OCI-LY3 (cell line): Measurements from ENCODE around the gene BCKDK.

Experiments
- H2AFZ ChIP-seq: fragments of 200-600, 300-600 bp; shearing (Covaris generic); 2 replicates; pipeline ENCODE4 v1.6.0; 2014; ENCODE audit warnings: antibody characterized with exemption, low read depth, low read length
- H3K27ac ChIP-seq: fragments of 200-600, 300-600 bp; sonication (generic); 2 replicates; pipeline ENCODE4 v1.5.1; 2014; ENCODE audit warnings: mild to moderate bottlenecking, low read length, moderate library complexity, mixed read lengths
- H3K27me3 ChIP-seq: fragments of 200-600, 300-600 bp; sonication (generic); 2 replicates; pipeline ENCODE4 v1.6.1; 2014; ENCODE audit warnings: low read depth, low read length, mixed read lengths
- H3K36me3 ChIP-seq: fragments of 200-600, 300-600 bp; sonication (generic); replicated peaks from 2 replicates; pipeline ENCODE3; 2014; ENCODE audit warnings: low read depth, low read length, mixed read lengths
- H3K4me1 ChIP-seq: fragments of 300-600, 200-600 bp; sonication (generic); 2 replicates; pipeline ENCODE4 v1.6.1; 2014; ENCODE audit warnings: low read length, mixed read lengths
- H3K4me2 ChIP-seq: fragments of 200-600, 300-600 bp; sonication (generic); 2 replicates; pipeline ENCODE4 v1.6.1; 2014; ENCODE audit warnings: low read length, mixed read lengths
- H3K4me3 ChIP-seq: fragments of 300-600, 200-600 bp; sonication (generic); 2 replicates; pipeline ENCODE4 v1.5.1; 2014; ENCODE audit warnings: antibody characterized with exemption, mild to moderate bottlenecking, low read length, moderate library complexity
- H3K79me2 ChIP-seq: fragments of 300-600, 200-600 bp; shearing (Covaris generic); 2 replicates; pipeline ENCODE4 v1.6.1; 2014; ENCODE audit warnings: mild to moderate bottlenecking, low read length, mixed read lengths
- H3K9ac ChIP-seq: fragments of 300-600, 200-600 bp; shearing (Covaris generic); 2 replicates; pipeline ENCODE4 v1.6.0; 2014; ENCODE audit warnings: mild to moderate bottlenecking, low read length, moderate library complexity
- H3K9me3 ChIP-seq: fragments of 200-600, 300-600 bp; shearing (Covaris generic); 2 replicates; pipeline ENCODE4 v1.6.1; 2014; ENCODE audit warnings: low read length, mixed read lengths; ENCODE audit not compliant: insufficient read depth
- H4K20me1 ChIP-seq: fragments of 200-600, 300-600 bp; sonication (generic); 2 replicates; pipeline ENCODE4 v1.6.1; 2016; ENCODE audit warnings: low read length, mixed read lengths; ENCODE audit not compliant: insufficient read depth
- CTCF ChIP-seq: fragments of 200-600, 300-600 bp; sonication (generic); IDR thresholded peaks from 2 replicates; pipeline ENCODE4 v1.5.1; 2014; ENCODE audit warnings: antibody characterized with exemption, low read length, low read depth
- EZH2phosphoT487 ChIP-seq: fragments of 200-600 bp; shearing (Covaris generic); IDR thresholded peaks from 2 replicates; pipeline ENCODE4 v1.6.1; 2018; ENCODE audit warnings: antibody characterized with exemption, mixed run types, low read depth

BCKDK gene

DNA sequence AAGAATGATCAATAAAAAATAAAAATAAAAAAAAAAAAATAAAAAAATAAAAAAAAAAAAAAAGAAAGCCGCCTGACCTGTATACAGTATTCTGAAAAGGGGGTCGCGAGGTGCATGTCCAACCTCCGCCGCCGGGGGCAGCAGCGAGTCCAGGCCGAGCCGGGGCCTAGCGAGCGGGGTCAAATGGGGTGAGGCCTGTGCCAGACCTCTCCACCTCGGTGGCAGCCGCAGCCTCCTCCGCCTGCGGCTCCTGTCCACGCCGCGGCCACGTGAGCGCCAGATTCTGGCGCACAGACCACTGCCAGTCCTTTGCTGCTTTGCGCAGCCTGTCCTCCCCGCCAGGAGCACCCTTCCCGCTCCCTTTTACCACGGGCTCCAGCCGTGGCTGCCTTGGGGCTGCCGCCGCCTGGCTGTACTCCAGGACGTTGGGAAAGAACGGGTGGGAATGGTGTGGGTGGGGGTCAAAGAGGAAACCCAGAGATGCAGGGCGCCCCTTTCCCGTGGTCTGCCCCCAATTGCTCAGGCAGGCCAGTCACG, 2.4 kb upstream of the BCKDK start:
- no peak overlapping the region for H3K9ac ChIP-seq
- H3K4me1 ChIP-seq: peaks cover 13% of the 10 kb centered on the region
- H3K9me3 ChIP-seq: no peaks in the 10 kb centered on the region
- peaks cover 12% of the 10 kb centered on the region for H3K36me3 ChIP-seq
- H3K27ac ChIP-seq: no peak overlapping the region
- H2AFZ ChIP-seq: no peak overlapping the region
- H3K79me2 ChIP-seq: peaks cover 10% of the 10 kb centered on the region; the same call in 1 of the 2 replicates
- TF ChIP-seq EZH2phosphoT487 (no peak), CTCF (peak; percentile 33)
- H3K4me2 ChIP-seq: no peak overlapping the region
- H3K4me3 ChIP-seq: no peak overlapping the region
- H3K27me3 ChIP-seq: no peaks in the 10 kb centered on the region
- no peaks in the 10 kb centered on the region for H4K20me1 ChIP-seq

DNA sequence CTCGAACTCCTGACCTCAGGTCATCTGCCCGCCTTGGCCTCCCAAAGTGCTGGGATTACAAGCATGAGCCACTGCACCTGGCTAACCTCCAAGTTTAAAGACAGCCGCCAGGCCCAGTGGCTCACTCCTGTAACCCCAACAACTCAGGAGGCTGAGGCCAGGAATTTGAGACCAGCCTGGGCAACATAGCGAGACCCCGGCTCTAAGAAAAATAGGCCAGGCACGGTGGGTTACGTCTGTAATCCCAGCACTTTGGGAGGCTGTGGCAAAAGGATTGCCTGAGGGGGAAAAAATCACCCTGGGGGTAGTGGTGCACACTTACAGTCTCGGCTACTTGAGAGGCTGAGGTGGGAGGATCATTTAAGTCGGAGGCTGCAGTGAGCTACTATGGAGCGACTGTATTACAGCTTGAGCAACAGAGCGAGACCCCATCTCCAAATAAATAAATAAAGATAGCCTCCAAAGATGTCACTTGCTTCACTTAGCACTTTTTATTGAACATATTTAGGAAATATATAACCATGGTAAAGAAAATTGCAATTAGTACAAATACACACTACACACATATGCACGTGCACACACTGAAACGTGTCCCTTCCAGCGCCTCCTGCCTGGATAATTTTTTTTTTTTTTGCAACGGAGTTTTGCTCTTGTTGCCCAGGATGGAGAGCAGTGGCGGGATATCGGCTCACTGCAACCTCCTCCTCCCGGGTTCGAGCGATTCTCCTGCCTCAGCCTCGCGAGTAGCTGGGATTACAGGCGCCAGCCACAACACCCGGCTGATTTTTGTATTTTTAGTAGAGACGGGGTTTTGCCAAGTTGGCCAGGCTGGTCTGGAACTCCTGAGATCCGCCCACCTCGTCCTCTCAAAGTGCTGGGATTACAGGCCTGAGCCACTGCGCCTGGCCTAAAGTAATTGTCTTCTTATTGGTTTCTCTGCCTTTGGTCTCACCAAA, 1.4 kb upstream of the BCKDK start:
- H3K4me1 ChIP-seq: peaks cover 13% of the 10 kb centered on the region
- H3K36me3 ChIP-seq: peaks cover 20% of the 10 kb centered on the region
- no peaks in the 10 kb centered on the region for H3K9me3 ChIP-seq
- H3K27me3 ChIP-seq: no peaks in the 10 kb centered on the region
- H2AFZ ChIP-seq: no peak overlapping the region
- H4K20me1 ChIP-seq: no peaks in the 10 kb centered on the region
- H3K9ac ChIP-seq: peak overlapping the region; percentile 79; the same call in 1 of the 2 replicates
- no peak overlapping the region for H3K27ac ChIP-seq
- H3K79me2 ChIP-seq: peaks cover 10% of the 10 kb centered on the region; the same call in 1 of the 2 replicates
- peak overlapping the region; percentile 99 for H3K4me2 ChIP-seq
- H3K4me3 ChIP-seq: peak overlapping the region; percentile 79
- TF ChIP-seq CTCF: no peak
- TF ChIP-seq EZH2phosphoT487: no peak

DNA sequence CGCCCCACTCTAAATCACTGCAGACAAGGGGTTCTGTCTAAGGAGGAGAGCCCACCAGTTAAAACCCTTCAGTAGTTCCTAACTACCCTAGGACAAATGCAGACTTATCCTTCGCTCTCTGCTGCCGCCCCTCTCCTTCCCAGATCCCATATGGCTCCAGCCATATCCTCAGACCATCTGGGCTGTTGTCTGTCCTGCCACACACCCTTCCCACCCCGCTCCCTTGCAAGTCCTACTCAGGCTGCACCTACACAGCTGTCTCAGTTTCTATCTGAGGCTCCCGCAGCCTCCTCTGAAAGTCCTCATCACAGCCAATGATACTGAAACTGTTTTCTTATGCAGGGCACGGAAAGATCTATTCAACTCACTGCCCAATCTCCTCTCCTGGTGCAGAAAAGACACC, 720 bp upstream of the BCKDK start:
- TF ChIP-seq CTCF (no peak), EZH2phosphoT487 (no peak)
- Histone ChIP-seq H4K20me1 (no peaks in the 10 kb centered on the region), H3K27ac (peak overlapping the region; percentile 39; the same call in 1 of the 2 replicates), H3K9me3 (no peaks in the 10 kb centered on the region), H2AFZ (peak overlapping the region; percentile 99), H3K9ac (peak overlapping the region; percentile 79), H3K4me2 (peak overlapping the region; percentile 99), H3K27me3 (no peaks in the 10 kb centered on the region), H3K4me1 (peaks cover 13% of the 10 kb centered on the region), H3K36me3 (peaks cover 26% of the 10 kb centered on the region), H3K4me3 (peak overlapping the region; percentile 79), H3K79me2 (peaks cover 10% of the 10 kb centered on the region; the same call in 1 of the 2 replicates)

DNA sequence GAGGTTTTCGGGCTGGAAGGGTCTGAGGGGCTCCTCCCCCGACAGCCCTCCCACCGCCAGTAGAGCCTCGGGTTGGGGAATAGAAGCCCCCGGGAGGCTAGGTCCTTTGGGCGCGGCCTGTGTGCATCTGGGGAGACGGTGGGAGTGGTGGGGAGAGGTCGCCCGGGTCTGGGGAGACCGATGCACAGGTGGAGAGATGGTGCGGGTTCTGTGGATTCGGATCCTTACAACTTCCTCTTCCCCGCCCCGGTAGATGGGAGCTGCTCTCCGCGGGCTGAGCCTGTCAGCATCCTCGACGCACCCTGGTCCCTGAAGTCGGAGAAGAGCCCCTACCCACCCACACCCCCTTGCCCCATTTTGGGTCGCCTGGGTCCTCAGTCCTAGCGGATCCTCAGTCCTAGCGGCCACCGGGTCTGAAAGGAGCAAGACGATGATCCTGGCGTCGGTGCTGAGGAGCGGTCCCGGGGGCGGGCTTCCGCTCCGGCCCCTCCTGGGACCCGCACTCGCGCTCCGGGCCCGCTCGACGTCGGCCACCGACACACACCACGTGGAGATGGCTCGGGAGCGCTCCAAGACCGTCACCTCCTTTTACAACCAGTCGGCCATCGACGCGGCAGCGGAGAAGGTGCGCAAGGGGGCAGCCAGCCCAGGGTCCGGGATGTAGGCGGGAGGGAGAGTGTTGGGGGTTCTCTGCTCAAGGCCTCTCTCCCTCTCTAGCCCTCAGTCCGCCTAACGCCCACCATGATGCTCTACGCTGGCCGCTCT, 790 bp downstream of the BCKDK start:
- Histone ChIP-seq H3K27me3 (no peaks in the 10 kb centered on the region), H3K9ac (peak overlapping the region; percentile 79), H3K36me3 (peaks cover 32% of the 10 kb centered on the region), H4K20me1 (no peaks in the 10 kb centered on the region), H3K79me2 (peaks cover 10% of the 10 kb centered on the region; the same call in 1 of the 2 replicates), H3K27ac (0 out of 2 replicates have a peak overlapping the region, but pooled peaks have one; percentile 26), H2AFZ (no peak overlapping the region), H3K4me3 (peak overlapping the region; percentile 79), H3K4me1 (peaks cover 18% of the 10 kb centered on the region), H3K4me2 (peak overlapping the region; percentile 99), H3K9me3 (no peaks in the 10 kb centered on the region)
- TF ChIP-seq CTCF: no peak
- no peak for TF ChIP-seq EZH2phosphoT487
